Transverse colon (tissue), 4 donors: ENCODE measurements around the gene HDAC9. TPM values are rescaled to one million over a fixed set of nuclear protein-coding genes. Genes with fewer than 3 reads are reported as not detected.

Source experiments
- DNase-seq: peaks from one replicate; pipeline ENCODE4 v3.0.0-alpha.2; 2019
- H3K27ac ChIP-seq, 4 donors: fragments of 200-600 bp; sonication (generic); 2 replicates each; pipeline ENCODE4 v1.5.1; 2016 to 2018; ENCODE audit warnings: inconsistent platforms in 4 of 4
- H3K27me3 ChIP-seq: fragments of 200-600 bp; sonication (generic); 2 replicates; pipeline ENCODE4 v1.5.1; 2017; ENCODE audit warnings: inconsistent platforms
- H3K36me3 ChIP-seq, 4 donors: fragments of 200-600 bp; sonication (generic); 2 replicates each; pipeline ENCODE4 v1.5.1; 2017 to 2019; ENCODE audit warnings: inconsistent platforms in 4 of 4
- H3K4me1 ChIP-seq, 4 donors: fragments of 200-600 bp; sonication (generic); 2 replicates each; pipeline ENCODE4 v1.5.1; 2017 to 2020; ENCODE audit warnings: inconsistent platforms in 4 of 4
- H3K4me3 ChIP-seq, 4 donors: fragments of 200-600 bp; sonication (generic); 1 replicate in 1 of 4; 2 replicates in 3 of 4; pipeline versions ENCODE4 v1.5.1 to v1.6.1; 2017 to 2019; ENCODE audit warnings: inconsistent platforms in 4 of 4
- H3K9me3 ChIP-seq, 2 donors: fragments of 200-600 bp; sonication (generic); 2 replicates each; pipeline ENCODE4 v1.5.1; 2017 to 2019; ENCODE audit warnings: inconsistent platforms in 2 of 2
- EP300 ChIP-seq: sonication (generic); formaldehyde crosslinking; IDR thresholded peaks from one replicate; pipeline ENCODE4 v1.6.1; 2017; ENCODE audit warnings: antibody characterized with exemption, low read depth
- POLR2A ChIP-seq: fragments of 450-650 bp; IDR thresholded peaks from one replicate; pipeline ENCODE4 v1.6.1; 2016; ENCODE audit warnings: antibody characterized with exemption, mild to moderate bottlenecking, moderate library complexity
- POLR2AphosphoS5 ChIP-seq, 3 donors: sonication (generic); formaldehyde crosslinking; IDR thresholded peaks; one replicate each; pipeline ENCODE4 v1.6.1; 2016; ENCODE audit warnings: antibody characterized with exemption in 3 of 3
- WGBS, 2 donors: methylation state at CpG; one replicate each; pipeline ENCODE4 v1.1.5; 2018; ENCODE audit warnings: low coverage in 1 of 2; 5-methylcytosine and 5-hydroxymethylcytosine counted together
- in situ Hi-C, 4 donors: fragments of 200-750 bp; cut with MboI; loops; one replicate each; pipeline versions ENCODE4 v1.15.0 to v1.15.1; 2017; ENCODE audit warnings: low sequenced_read_pairs in 3 of 4, low pct_ligation_motif_present in 1 of 4, low pct_unique_long_range_greater_than_20kb in 1 of 4
- intact Hi-C: fragments of 100-400 bp; cut with DNase I; formaldehyde crosslinking; loops from one replicate; pipeline ENCODE4 v1.15.1; 2023; ENCODE audit warnings: low total_unique reads
- total RNA-seq, 4 donors: library from RNA; depleted of rRNA; stranded (reverse); fragments of >200 nt; gene quantifications; one replicate each; pipeline ENCODE4 v1.1.0, GENCODE V29; 2016
- TF ChIP-seq, protein P1 (sequence below), 5 experiments: fragments of 200-600 bp in 3 of 5; fragments of 450-650 bp in 2 of 5; sonication (generic) in 3 of 5; IDR thresholded peaks; 1 replicate in 2 of 5; 2 replicates in 3 of 5; pipeline ENCODE4 v1.5.1; 2016 to 2017; ENCODE audit warnings: antibody characterized with exemption in 5 of 5, inconsistent platforms in 3 of 5, mild to moderate bottlenecking in 2 of 5, moderate library complexity in 1 of 5

The HDAC9 gene
- total RNA-seq, 4 donors from 2014 or later = 6.0 to 47.5 (median 33.7) TPM

DNA sequence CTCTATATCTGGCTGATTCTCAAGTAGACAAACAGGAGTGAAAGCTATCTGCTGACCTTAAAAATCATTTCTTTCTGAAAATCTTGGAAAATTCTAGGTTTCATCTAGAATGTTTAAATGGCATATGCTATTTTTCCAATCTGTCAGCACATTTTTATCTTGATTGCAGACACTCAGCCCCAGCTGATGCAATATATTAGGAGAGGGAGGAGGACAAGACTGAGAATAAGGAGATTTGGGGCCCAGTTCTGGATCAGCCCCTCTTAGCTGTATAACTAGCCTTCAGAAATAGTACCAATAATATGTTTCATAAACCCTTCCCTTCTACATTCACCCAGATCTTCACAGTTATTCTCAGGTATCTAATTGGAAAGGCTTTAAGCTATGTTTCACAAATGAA is 131.2 kb downstream of the HDAC9 start:
- TF ChIP-seq EP300 (no peak), POLR2A (no peak), POLR2AphosphoS5 (IDR thresholded peaks at IDR 0.05) (no peak)
- in situ Hi-C loops = no loop called here

DNA sequence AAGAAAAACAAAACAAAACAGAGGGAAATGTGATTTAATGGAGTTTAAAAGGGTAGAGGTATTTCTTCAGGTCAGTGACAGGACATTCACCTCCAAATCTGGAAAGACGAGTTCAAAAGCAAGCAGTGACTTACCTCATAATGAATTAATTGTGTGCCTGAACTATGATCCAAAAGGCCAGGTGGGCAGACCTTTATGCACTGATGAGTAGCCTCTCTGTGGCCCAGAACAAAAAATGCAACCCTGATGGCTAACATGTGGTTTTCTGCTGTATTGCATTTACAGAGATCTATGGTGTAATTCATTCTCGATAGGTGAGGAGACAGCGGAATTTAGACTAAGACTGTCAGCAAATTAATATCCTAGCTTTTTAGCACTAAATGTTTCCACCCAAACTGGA is 142.0 kb downstream of the HDAC9 start:
- Histone ChIP-seq H3K27ac (no peak overlapping the region), H3K4me1 (no peaks in the 10 kb centered on the region), H3K27me3 (no peaks in the 10 kb centered on the region), H3K9me3 (no peaks in the 10 kb centered on the region), H3K4me3 (no peak overlapping the region), H3K36me3 (no peaks in the 10 kb centered on the region)
- in situ Hi-C loops (no loop called here), intact Hi-C loops (no loop called here)
- TF ChIP-seq POLR2AphosphoS5 (IDR thresholded peaks at IDR 0.05) (no peak), EP300 (no peak), POLR2A (no peak)
- TF ChIP-seq, protein P1, sequence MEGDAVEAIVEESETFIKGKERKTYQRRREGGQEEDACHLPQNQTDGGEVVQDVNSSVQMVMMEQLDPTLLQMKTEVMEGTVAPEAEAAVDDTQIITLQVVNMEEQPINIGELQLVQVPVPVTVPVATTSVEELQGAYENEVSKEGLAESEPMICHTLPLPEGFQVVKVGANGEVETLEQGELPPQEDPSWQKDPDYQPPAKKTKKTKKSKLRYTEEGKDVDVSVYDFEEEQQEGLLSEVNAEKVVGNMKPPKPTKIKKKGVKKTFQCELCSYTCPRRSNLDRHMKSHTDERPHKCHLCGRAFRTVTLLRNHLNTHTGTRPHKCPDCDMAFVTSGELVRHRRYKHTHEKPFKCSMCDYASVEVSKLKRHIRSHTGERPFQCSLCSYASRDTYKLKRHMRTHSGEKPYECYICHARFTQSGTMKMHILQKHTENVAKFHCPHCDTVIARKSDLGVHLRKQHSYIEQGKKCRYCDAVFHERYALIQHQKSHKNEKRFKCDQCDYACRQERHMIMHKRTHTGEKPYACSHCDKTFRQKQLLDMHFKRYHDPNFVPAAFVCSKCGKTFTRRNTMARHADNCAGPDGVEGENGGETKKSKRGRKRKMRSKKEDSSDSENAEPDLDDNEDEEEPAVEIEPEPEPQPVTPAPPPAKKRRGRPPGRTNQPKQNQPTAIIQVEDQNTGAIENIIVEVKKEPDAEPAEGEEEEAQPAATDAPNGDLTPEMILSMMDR (IDR thresholded peaks at IDR 0.05) = no peak
- DNase-seq = no peak
- 88 to 90% methylated on average over 3 of the region's 3 CpGs for WGBS, 2 donors

More for the DNA sequence above, 131.2 kb downstream of the HDAC9 start:
- no peak for DNase-seq
- no peaks in the 10 kb centered on the region for H3K9me3 ChIP-seq
- H3K36me3 ChIP-seq = no peaks in the 10 kb centered on the region
- no peak overlapping the region for H3K4me3 ChIP-seq
- H3K27ac ChIP-seq = no peak overlapping the region
- no peaks in the 10 kb centered on the region for H3K4me1 ChIP-seq
- intact Hi-C loops = no loop called here
- H3K27me3 ChIP-seq = no peaks in the 10 kb centered on the region

DNA sequence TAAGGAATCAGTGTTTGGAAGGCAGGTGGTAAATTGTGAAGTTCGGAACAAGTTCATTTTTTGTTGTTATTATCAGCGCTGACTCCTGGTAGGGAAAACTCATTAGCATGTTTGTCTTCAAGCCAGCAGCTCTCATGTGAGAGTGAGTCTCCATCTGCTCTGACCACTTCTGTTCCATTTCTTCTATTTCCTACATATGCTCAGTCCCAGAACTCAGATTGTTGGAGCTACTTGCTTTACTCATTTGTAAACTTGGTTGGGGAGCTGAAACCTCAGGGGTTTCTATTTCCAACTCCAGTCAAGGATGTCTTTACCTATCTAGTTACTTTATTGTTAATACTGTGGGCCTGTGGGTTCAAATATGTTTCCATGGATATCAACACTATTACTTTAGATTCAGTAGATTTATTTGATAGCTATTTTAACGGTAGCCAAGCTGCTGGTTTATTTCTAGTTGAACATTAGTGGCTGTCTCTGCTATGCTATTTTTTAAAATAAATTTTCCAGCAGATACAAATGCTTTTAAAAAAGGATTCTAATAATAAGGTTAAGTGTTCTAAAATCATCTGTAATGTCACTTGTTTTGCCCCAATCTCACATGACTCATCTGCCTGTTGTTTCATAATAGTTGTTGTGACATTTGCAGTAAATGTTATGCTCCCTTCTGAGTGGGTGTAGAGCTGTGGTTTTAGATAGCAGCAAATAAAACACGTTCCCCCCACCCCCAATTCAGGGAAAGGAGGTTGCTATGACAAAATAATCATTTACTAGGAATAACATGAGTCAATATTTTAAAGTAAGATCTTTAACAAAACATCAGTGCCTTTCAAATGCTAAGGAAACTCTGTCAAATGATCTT is 143.3 kb downstream of the HDAC9 start:
- Histone ChIP-seq H3K27me3 (no peaks in the 10 kb centered on the region), H3K9me3 (no peaks in the 10 kb centered on the region), H3K36me3 (no peaks in the 10 kb centered on the region), H3K27ac (peak overlapping the region in 3 of 4 donors; percentile 40 to 64 (median 54)), H3K4me1 (no peaks in the 10 kb centered on the region), H3K4me3 (no peak overlapping the region)
- TF ChIP-seq, protein P1 (IDR thresholded peaks at IDR 0.05) = no peak
- peak in 2 of 3 donors; percentile 22 to 40 for TF ChIP-seq POLR2AphosphoS5 (IDR thresholded peaks at IDR 0.05)
- in situ Hi-C loops = no loop called here
- WGBS, 2 donors = 65 to 67% methylated on average over 4 of the region's 4 CpGs
- DNase-seq = no peak
- intact Hi-C loops = no loop called here

DNA sequence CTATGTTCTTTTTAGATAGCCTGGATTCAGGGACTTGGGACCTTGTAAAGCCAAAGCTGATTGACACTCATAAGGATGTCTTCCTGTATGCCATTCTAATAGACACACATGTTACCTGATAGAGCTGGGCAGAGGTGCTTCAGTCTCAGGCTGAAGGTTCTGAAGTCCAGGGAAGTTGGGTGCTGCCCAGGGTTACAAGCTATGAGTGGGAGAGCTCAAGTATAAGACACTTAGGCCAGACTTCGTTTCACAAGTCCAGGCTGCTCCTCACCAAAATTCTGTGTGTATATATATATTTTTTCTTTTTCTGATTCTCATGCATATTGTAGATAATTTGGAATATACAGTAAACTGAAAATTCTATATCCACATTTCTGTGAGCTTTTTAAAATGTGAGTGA is 144.2 kb downstream of the HDAC9 start:
- 33 to 76% methylated on average over 1 of the region's 1 CpG for WGBS, 2 donors
- DNase-seq = no peak
- Histone ChIP-seq H3K36me3 (no peaks in the 10 kb centered on the region), H3K4me1 (no peaks in the 10 kb centered on the region), H3K9me3 (no peaks in the 10 kb centered on the region), H3K27me3 (no peaks in the 10 kb centered on the region), H3K4me3 (no peak overlapping the region), H3K27ac (peak overlapping the region in 3 of 4 donors; percentile 23 to 64 (median 54))
- TF ChIP-seq, protein P1 (IDR thresholded peaks at IDR 0.05) = no peak
- TF ChIP-seq POLR2AphosphoS5 (IDR thresholded peaks at IDR 0.05) (no peak), EP300 (no peak), POLR2A (no peak)
- intact Hi-C loops (no loop called here), in situ Hi-C loops (no loop called here)
